NT2/D1 (cell line): ENCODE results near the gene FRMD4A.

Source experiments
- DNase-seq: peaks from one replicate; pipeline ENCODE4 v3.0.0-alpha.2; 2011; ENCODE audit warnings: low read depth, low spot score
- H3K27me3 ChIP-seq: 2 replicates; pipeline ENCODE4 v1.6.0; 2011; ENCODE audit warnings: mild to moderate bottlenecking; ENCODE audit not compliant: insufficient read length, insufficient read depth
- H3K36me3 ChIP-seq: 2 replicates; pipeline ENCODE4 v1.6.1; 2011; ENCODE audit warnings: mild to moderate bottlenecking, low read length, mixed read lengths; ENCODE audit not compliant: insufficient read depth, insufficient read length
- H3K4me1 ChIP-seq: 2 replicates; pipeline ENCODE4 v1.5.1; 2011; ENCODE audit not compliant: insufficient read depth, insufficient read length
- H3K4me3 ChIP-seq: 2 replicates; pipeline ENCODE4 v1.5.1; 2011; ENCODE audit warnings: low read depth; ENCODE audit not compliant: insufficient read length
- H3K9ac ChIP-seq: 2 replicates; pipeline ENCODE4 v1.6.0; 2011; ENCODE audit warnings: low read depth; ENCODE audit not compliant: insufficient read length
- H3K9me3 ChIP-seq: 2 replicates; pipeline ENCODE4 v1.5.1; 2011; ENCODE audit warnings: mild to moderate bottlenecking, low read length; ENCODE audit not compliant: insufficient read depth
- SUZ12 ChIP-seq: IDR thresholded peaks from 2 replicates; pipeline ENCODE4 v1.6.1; 2011; ENCODE audit not compliant: insufficient read length, insufficient read depth; ENCODE audit errors: extremely low read depth
- YY1 ChIP-seq: IDR thresholded peaks from 2 replicates; pipeline ENCODE4 v1.6.1; 2011; ENCODE audit not compliant: insufficient read length, insufficient read depth
- ZNF274 ChIP-seq: IDR thresholded peaks from 2 replicates; pipeline ENCODE4 v1.6.1; 2011; ENCODE audit warnings: mild to moderate bottlenecking, low read depth, low read length

Gene FRMD4A

DNA sequence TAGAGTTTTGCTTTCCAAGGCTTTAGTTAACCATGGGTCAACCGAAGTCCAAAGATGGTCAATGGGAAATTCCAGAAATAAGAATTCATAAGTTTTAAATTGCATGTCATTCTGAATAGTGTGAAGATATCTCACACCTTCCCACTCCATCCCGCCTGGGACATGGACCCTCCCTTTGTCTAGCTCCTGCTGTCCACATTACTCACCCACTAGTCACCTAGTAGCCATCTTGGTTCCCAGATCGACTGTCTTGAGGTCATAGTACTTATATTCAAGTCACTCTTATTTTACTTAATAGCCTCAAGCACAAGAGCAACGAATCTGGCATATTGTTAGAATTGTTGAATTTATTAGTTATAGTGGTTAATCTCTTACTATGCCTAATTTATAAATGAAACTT, 377.4 kb downstream of the FRMD4A start:
- no peak for TF ChIP-seq YY1
- no peak for TF ChIP-seq SUZ12
- TF ChIP-seq ZNF274: no peak
- no peaks in the 10 kb centered on the region for H3K4me1 ChIP-seq
- no peak overlapping the region for H3K4me3 ChIP-seq
- no peak for DNase-seq
- H3K9me3 ChIP-seq: no peaks in the 10 kb centered on the region
- no peaks in the 10 kb centered on the region for H3K36me3 ChIP-seq
- H3K9ac ChIP-seq: no peak overlapping the region
- H3K27me3 ChIP-seq: no peaks in the 10 kb centered on the region

- no peak overlapping the region for H3K4me3 ChIP-seq
- no peak for DNase-seq
- no peaks in the 10 kb centered on the region for H3K27me3 ChIP-seq
- H3K9me3 ChIP-seq: no peaks in the 10 kb centered on the region
- no peaks in the 10 kb centered on the region for H3K36me3 ChIP-seq
- H3K9ac ChIP-seq: no peak overlapping the region
- TF ChIP-seq ZNF274: no peak
- TF ChIP-seq YY1: no peak
- no peak for TF ChIP-seq SUZ12
- no peaks in the 10 kb centered on the region for H3K4me1 ChIP-seq
Measured at GRCh38 chr10:13950543-13950939, 380.2 kb downstream of the FRMD4A start.

- H3K4me3 ChIP-seq: no peak overlapping the region
- H3K9ac ChIP-seq: no peak overlapping the region
- no peaks in the 10 kb centered on the region for H3K27me3 ChIP-seq
- no peaks in the 10 kb centered on the region for H3K36me3 ChIP-seq
- no peaks in the 10 kb centered on the region for H3K4me1 ChIP-seq
- no peak for DNase-seq
- no peaks in the 10 kb centered on the region for H3K9me3 ChIP-seq
- TF ChIP-seq SUZ12 (no peak), ZNF274 (no peak), YY1 (no peak)
Measured at GRCh38 chr10:13949844-13950542, 380.7 kb downstream of the FRMD4A start.

- Histone ChIP-seq H3K9me3 (no peaks in the 10 kb centered on the region), H3K4me1 (peaks cover 4% of the 10 kb centered on the region), H3K27me3 (no peaks in the 10 kb centered on the region), H3K4me3 (no peak overlapping the region), H3K9ac (no peak overlapping the region), H3K36me3 (no peaks in the 10 kb centered on the region)
- no peak for DNase-seq
- TF ChIP-seq ZNF274: no peak
- TF ChIP-seq YY1: no peak
- no peak for TF ChIP-seq SUZ12
Measured at GRCh38 chr10:13946209-13946460, 384.6 kb downstream of the FRMD4A start.

GRCh38 chr10:13945390-13946208, 385.1 kb downstream of the FRMD4A start:
- Histone ChIP-seq H3K9ac (no peak overlapping the region), H3K4me1 (peaks cover 4% of the 10 kb centered on the region), H3K27me3 (no peaks in the 10 kb centered on the region), H3K4me3 (no peak overlapping the region), H3K36me3 (no peaks in the 10 kb centered on the region), H3K9me3 (no peaks in the 10 kb centered on the region)
- no peak for TF ChIP-seq ZNF274
- TF ChIP-seq YY1: no peak
- TF ChIP-seq SUZ12: no peak
- DNase-seq: no peak

- no peak for TF ChIP-seq SUZ12
- no peak for TF ChIP-seq YY1
- no peak for TF ChIP-seq ZNF274
- Histone ChIP-seq H3K36me3 (no peaks in the 10 kb centered on the region), H3K27me3 (no peaks in the 10 kb centered on the region), H3K9ac (no peak overlapping the region), H3K4me3 (no peak overlapping the region), H3K4me1 (peaks cover 4% of the 10 kb centered on the region), H3K9me3 (no peaks in the 10 kb centered on the region)
- no peak for DNase-seq
Measured at GRCh38 chr10:13944823-13945222, 385.9 kb downstream of the FRMD4A start.

GRCh38 chr10:13943735-13944398, 386.9 kb downstream of the FRMD4A start:
- H3K27me3 ChIP-seq: no peaks in the 10 kb centered on the region
- TF ChIP-seq ZNF274 (no peak), SUZ12 (no peak), YY1 (no peak)
- no peak for DNase-seq
- H3K9me3 ChIP-seq: no peaks in the 10 kb centered on the region
- H3K4me1 ChIP-seq: peaks cover 4% of the 10 kb centered on the region
- H3K4me3 ChIP-seq: no peak overlapping the region
- H3K9ac ChIP-seq: no peak overlapping the region
- H3K36me3 ChIP-seq: no peaks in the 10 kb centered on the region
